Parathyroid adenoma (tissue), 2 donors: ENCODE measurements around the gene ZFAND3.

Experiments
- H2AFZ ChIP-seq: fragments of 300-600 bp; sonication (generic); one replicate; pipeline ENCODE4 v1.7.0; 2017; ENCODE audit warnings: antibody characterized with exemption, mild to moderate bottlenecking
- H3K27ac ChIP-seq: fragments of 300-600 bp; sonication (generic); one replicate; pipeline ENCODE4 v1.7.0; 2017
- H3K27me3 ChIP-seq: fragments of 300-600 bp; sonication (generic); one replicate; pipeline ENCODE4 v1.7.0; 2017; ENCODE audit warnings: low read length; ENCODE audit not compliant: control insufficient read depth, insufficient read depth
- H3K36me3 ChIP-seq: fragments of 300-600 bp; sonication (generic); one replicate; pipeline ENCODE4 v1.7.0; 2017; ENCODE audit warnings: low read length; ENCODE audit not compliant: control insufficient read depth, insufficient read depth
- H3K4me1 ChIP-seq: fragments of 300-600 bp; sonication (generic); one replicate; pipeline ENCODE4 v1.7.0; 2017; ENCODE audit warnings: control low read depth
- H3K4me2 ChIP-seq: fragments of 300-600 bp; sonication (generic); one replicate; pipeline ENCODE4 v1.7.0; 2017; ENCODE audit warnings: low read length
- H3K4me3 ChIP-seq: fragments of 300-600 bp; sonication (generic); one replicate; pipeline ENCODE4 v1.7.0; 2017; ENCODE audit warnings: low read depth, low read length
- H3K79me2 ChIP-seq: fragments of 300-600 bp; sonication (generic); one replicate; pipeline ENCODE4 v1.7.0; 2017; ENCODE audit warnings: control low read depth
- H3K9ac ChIP-seq: fragments of 300-600 bp; sonication (generic); one replicate; pipeline ENCODE4 v1.7.0; 2017; ENCODE audit warnings: mild to moderate bottlenecking
- H3K9me3 ChIP-seq: fragments of 300-600 bp; sonication (generic); one replicate; pipeline ENCODE4 v1.7.0; 2017; ENCODE audit warnings: low read length; ENCODE audit not compliant: control insufficient read depth
- CTCF ChIP-seq: fragments of 300-600 bp; sonication (generic); IDR thresholded peaks from one replicate; pipeline ENCODE4 v1.7.0; 2017; ENCODE audit warnings: antibody characterized with exemption, mild to moderate bottlenecking
- donor health status: primary hyperparathyroidism.

Gene ZFAND3

GRCh38 chr6:37827603-37828265 lies 8.2 kb downstream of the ZFAND3 start:
- no peak overlapping the region for H3K4me2 ChIP-seq
- H3K36me3 ChIP-seq: no peaks in the 10 kb centered on the region
- H3K4me3 ChIP-seq: no peak overlapping the region
- H2AFZ ChIP-seq: no peak overlapping the region
- H3K79me2 ChIP-seq: peaks cover 56% of the 10 kb centered on the region
- no peak overlapping the region for H3K9ac ChIP-seq
- H3K4me1 ChIP-seq: peaks cover 33% of the 10 kb centered on the region
- no peaks in the 10 kb centered on the region for H3K27me3 ChIP-seq
- TF ChIP-seq CTCF: no peak
- H3K9me3 ChIP-seq: no peaks in the 10 kb centered on the region
- no peak overlapping the region for H3K27ac ChIP-seq

DNA sequence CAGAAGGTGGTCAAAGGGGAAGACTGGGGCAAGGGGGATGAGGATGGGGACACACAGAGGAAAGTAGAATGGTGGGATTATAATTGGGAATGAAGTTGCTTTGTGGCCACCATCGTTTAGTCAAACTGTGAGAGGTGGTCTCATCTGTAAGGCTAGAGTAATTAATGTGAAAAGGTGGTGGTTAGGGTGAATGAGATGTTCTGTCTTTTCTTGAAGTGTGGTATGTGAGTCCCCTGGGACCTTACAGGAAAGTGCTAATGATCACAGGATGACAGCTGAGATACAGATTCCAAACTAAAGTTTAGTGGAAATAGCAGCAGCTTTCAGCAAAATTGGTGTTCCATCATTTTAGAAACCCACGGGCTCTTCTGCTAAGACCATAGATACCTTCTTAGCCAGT lies 10.7 kb downstream of the ZFAND3 start:
- TF ChIP-seq CTCF: no peak
- peaks cover 31% of the 10 kb centered on the region for H3K4me1 ChIP-seq

DNA sequence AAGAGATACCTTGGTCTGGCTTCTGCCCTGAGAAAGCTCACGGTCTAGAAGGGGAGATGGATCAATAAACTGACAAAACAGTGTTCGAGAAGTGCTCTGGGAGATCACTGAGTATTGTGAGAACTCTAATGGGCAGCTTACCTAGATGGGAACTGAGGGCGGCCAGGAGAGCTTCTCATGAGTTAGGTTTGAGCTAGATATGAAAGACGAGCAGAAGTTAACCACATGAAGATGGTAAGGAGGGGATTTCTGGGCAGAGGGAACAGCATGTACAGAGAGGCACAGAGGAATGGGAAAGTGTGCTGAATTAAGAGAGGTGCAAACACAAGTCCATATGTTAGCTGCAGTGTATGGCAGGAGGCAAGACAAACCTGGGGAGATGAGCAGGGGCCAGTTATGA lies 11.9 kb downstream of the ZFAND3 start:
- H3K9me3 ChIP-seq: no peaks in the 10 kb centered on the region
- no peak overlapping the region for H3K4me2 ChIP-seq
- no peak overlapping the region for H2AFZ ChIP-seq
- H3K27ac ChIP-seq: no peak overlapping the region
- no peaks in the 10 kb centered on the region for H3K36me3 ChIP-seq
- H3K4me3 ChIP-seq: no peak overlapping the region
- H3K9ac ChIP-seq: no peak overlapping the region
- peaks cover 25% of the 10 kb centered on the region for H3K4me1 ChIP-seq
- peaks cover 68% of the 10 kb centered on the region for H3K79me2 ChIP-seq
- no peak for TF ChIP-seq CTCF
- H3K27me3 ChIP-seq: no peaks in the 10 kb centered on the region

More for the DNA sequence above, 10.7 kb downstream of the ZFAND3 start:
- Histone ChIP-seq H3K36me3 (no peaks in the 10 kb centered on the region), H3K4me2 (no peak overlapping the region), H3K9ac (no peak overlapping the region), H2AFZ (no peak overlapping the region), H3K27ac (no peak overlapping the region), H3K4me3 (no peak overlapping the region), H3K27me3 (no peaks in the 10 kb centered on the region), H3K79me2 (peaks cover 66% of the 10 kb centered on the region), H3K9me3 (no peaks in the 10 kb centered on the region)

GRCh38 chr6:37835923-37836322 lies 16.4 kb downstream of the ZFAND3 start:
- Histone ChIP-seq H3K27ac (no peak overlapping the region), H3K27me3 (no peaks in the 10 kb centered on the region), H3K9me3 (no peaks in the 10 kb centered on the region), H3K4me1 (peaks cover 6% of the 10 kb centered on the region), H3K79me2 (peaks cover 68% of the 10 kb centered on the region), H2AFZ (no peak overlapping the region), H3K4me3 (no peak overlapping the region), H3K36me3 (no peaks in the 10 kb centered on the region), H3K4me2 (no peak overlapping the region), H3K9ac (no peak overlapping the region)
- no peak for TF ChIP-seq CTCF
